DND-41 (cell line): ENCODE results near the gene ST8SIA2.

Experiments used
- ATAC-seq: fragments of 200-7000 bp; cut with Tn5 transposase; 3 replicates; pipeline ENCODE4 v1.9.1; 2021; ENCODE audit warnings: low read depth; ENCODE audit not compliant: insufficient read depth
- DNase-seq: peaks from one replicate; pipeline ENCODE4 v3.0.0-alpha.2; 2020
- H2AFZ ChIP-seq: 2 replicates; pipeline ENCODE4 v1.6.0; 2012; ENCODE audit warnings: low read depth, low read length
- H3K27ac ChIP-seq: 2 replicates; pipeline ENCODE4 v1.5.1; 2012; ENCODE audit warnings: low read length, inconsistent platforms
- H3K27me3 ChIP-seq: fragments of 200-600 bp; sonication (generic); 2 replicates; pipeline ENCODE4 v1.6.0; 2012; ENCODE audit warnings: low read length, mild to moderate bottlenecking, inconsistent platforms; ENCODE audit not compliant: insufficient read depth, poor library complexity
- H3K36me3 ChIP-seq: 2 replicates; pipeline ENCODE4 v1.5.1; 2012; ENCODE audit warnings: low read length, inconsistent platforms; ENCODE audit not compliant: insufficient read depth
- H3K4me1 ChIP-seq: 2 replicates; pipeline ENCODE4 v1.5.1; 2012; ENCODE audit warnings: mild to moderate bottlenecking, low read length; ENCODE audit not compliant: insufficient read depth
- H3K4me2 ChIP-seq: 2 replicates; pipeline ENCODE4 v1.6.0; 2012; ENCODE audit warnings: mild to moderate bottlenecking, moderate library complexity, low read length, inconsistent platforms; ENCODE audit not compliant: insufficient read depth
- H3K4me3 ChIP-seq, 2 experiments: fragments of 200-600 bp in 1 of 2; shearing (Covaris generic) in 1 of 2; 2 replicates each; pipeline ENCODE4 v1.5.1; 2012 to 2016; ENCODE audit warnings: inconsistent platforms in 2 of 2, low read length in 2 of 2, mild to moderate bottlenecking in 2 of 2, low read depth in 1 of 2, moderate library complexity in 1 of 2
- H3K79me2 ChIP-seq: 2 replicates; pipeline ENCODE4 v1.6.0; 2012; ENCODE audit warnings: low read length, inconsistent platforms; ENCODE audit not compliant: insufficient read depth
- H3K9ac ChIP-seq: 2 replicates; pipeline ENCODE4 v1.6.0; 2012; ENCODE audit warnings: low read depth, mild to moderate bottlenecking, inconsistent platforms, low read length, moderate library complexity
- H3K9me3 ChIP-seq: 2 replicates; pipeline ENCODE4 v1.5.1; 2012; ENCODE audit warnings: low read length, moderate library complexity, mild to moderate bottlenecking, inconsistent platforms; ENCODE audit not compliant: insufficient read depth, severe bottlenecking
- H4K20me1 ChIP-seq: 2 replicates; pipeline ENCODE4 v1.6.0; 2012; ENCODE audit warnings: low read length; ENCODE audit not compliant: insufficient read depth
- CTCF ChIP-seq: IDR thresholded peaks from 2 replicates; pipeline ENCODE4 v1.5.1; 2012; ENCODE audit warnings: borderline replicate concordance, low read length, moderate library complexity, mild to moderate bottlenecking; ENCODE audit not compliant: poor library complexity, severe bottlenecking; ENCODE audit errors: extremely low read depth
- EZH2 ChIP-seq: IDR thresholded peaks from 3 replicates; pipeline ENCODE4 v1.6.1; 2012; ENCODE audit warnings: borderline replicate concordance, low read depth, mild to moderate bottlenecking, moderate library complexity, low read length, inconsistent platforms; ENCODE audit not compliant: severe bottlenecking

Gene ST8SIA2

GRCh38 chr15:92502930-92503857 is 109.5 kb downstream of the ST8SIA2 start:
- Histone ChIP-seq H3K4me1 (no peaks in the 10 kb centered on the region), H3K79me2 (no peaks in the 10 kb centered on the region), H3K4me3 (no peak overlapping the region), H3K27ac (no peak overlapping the region), H3K9ac (no peak overlapping the region), H3K4me2 (no peak overlapping the region), H3K27me3 (peaks cover 6% of the 10 kb centered on the region), H4K20me1 (no peaks in the 10 kb centered on the region), H3K9me3 (no peaks in the 10 kb centered on the region), H3K36me3 (no peaks in the 10 kb centered on the region), H2AFZ (no peak overlapping the region)
- ATAC-seq (no peak), DNase-seq (no peak)
- no peak for TF ChIP-seq CTCF
- no peak for TF ChIP-seq EZH2

DNA sequence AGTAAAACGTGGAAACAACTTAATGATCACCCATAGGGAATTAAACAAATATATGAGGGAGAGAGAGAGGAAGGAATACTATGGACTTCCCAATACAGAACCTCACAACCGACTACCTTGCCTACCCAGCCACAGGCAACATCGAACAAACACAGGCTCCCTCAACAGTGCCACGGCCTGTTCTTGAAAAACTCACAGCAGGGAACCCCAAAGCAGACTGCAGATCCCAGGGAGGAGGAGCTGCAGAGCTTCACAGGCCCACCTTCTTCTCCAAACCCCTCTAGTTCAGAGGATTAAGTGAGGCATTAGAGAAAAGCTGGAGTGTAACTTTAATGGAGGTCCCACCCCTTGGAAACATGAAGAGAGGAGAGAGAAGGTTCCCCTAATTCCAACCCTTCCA is 110.2 kb downstream of the ST8SIA2 start:
- no peaks in the 10 kb centered on the region for H3K9me3 ChIP-seq
- no peaks in the 10 kb centered on the region for H3K36me3 ChIP-seq
- no peaks in the 10 kb centered on the region for H3K79me2 ChIP-seq
- no peak overlapping the region for H3K4me3 ChIP-seq
- no peaks in the 10 kb centered on the region for H3K4me1 ChIP-seq
- H3K27ac ChIP-seq, result no peak overlapping the region
- H2AFZ ChIP-seq, result no peak overlapping the region
- TF ChIP-seq CTCF, result no peak
- no peak for TF ChIP-seq EZH2
- H4K20me1 ChIP-seq, result no peaks in the 10 kb centered on the region
- ATAC-seq (no peak), DNase-seq (no peak)
- H3K27me3 ChIP-seq, result peaks cover 6% of the 10 kb centered on the region
- no peak overlapping the region for H3K9ac ChIP-seq
- no peak overlapping the region for H3K4me2 ChIP-seq

- H2AFZ ChIP-seq, result no peak overlapping the region
- no peaks in the 10 kb centered on the region for H3K4me1 ChIP-seq
- H3K27me3 ChIP-seq, result peaks cover 6% of the 10 kb centered on the region
- no peaks in the 10 kb centered on the region for H3K36me3 ChIP-seq
- H3K9ac ChIP-seq, result no peak overlapping the region
- no peaks in the 10 kb centered on the region for H3K79me2 ChIP-seq
- no peaks in the 10 kb centered on the region for H4K20me1 ChIP-seq
- DNase-seq, result no peak
- no peaks in the 10 kb centered on the region for H3K9me3 ChIP-seq
- no peak overlapping the region for H3K27ac ChIP-seq
- ATAC-seq, result no peak
- H3K4me2 ChIP-seq, result no peak overlapping the region
- no peak overlapping the region for H3K4me3 ChIP-seq
- TF ChIP-seq CTCF (no peak), EZH2 (no peak)
Measured at GRCh38 chr15:92505611-92506010, 111.9 kb downstream of the ST8SIA2 start.
